ENCODE results near the gene LYRM1.
"Not testable (repeated sequence)": the region's sequence is repeated elsewhere in the genome, so short reads cannot be mapped to it uniquely, and the experiment has no call there.

Gene LYRM1

GRCh38 chr16:20938426-20938825 lies 37.9 kb downstream of the LYRM1 start:
- DNase-seq = no peak

DNA sequence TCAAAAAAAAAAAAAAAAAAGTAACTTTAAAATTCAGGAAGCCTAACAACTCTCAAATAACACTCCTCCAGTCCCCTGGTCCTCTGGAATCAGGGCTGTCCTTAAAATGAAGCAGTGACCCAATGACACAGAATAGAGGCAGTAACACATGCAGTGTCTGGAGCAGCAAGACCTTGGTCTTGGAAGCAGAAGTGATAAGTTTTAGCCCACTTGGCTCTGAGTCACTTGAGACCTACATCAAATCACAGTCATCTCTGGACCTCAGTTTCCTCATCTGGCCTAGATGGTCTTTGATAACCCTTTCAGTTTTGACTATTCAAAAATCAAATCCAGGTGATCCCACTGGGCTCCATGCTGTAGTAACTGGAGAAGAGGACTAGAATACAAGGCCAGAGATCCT lies 39.0 kb downstream of the LYRM1 start:
- no peak for DNase-seq

DNA sequence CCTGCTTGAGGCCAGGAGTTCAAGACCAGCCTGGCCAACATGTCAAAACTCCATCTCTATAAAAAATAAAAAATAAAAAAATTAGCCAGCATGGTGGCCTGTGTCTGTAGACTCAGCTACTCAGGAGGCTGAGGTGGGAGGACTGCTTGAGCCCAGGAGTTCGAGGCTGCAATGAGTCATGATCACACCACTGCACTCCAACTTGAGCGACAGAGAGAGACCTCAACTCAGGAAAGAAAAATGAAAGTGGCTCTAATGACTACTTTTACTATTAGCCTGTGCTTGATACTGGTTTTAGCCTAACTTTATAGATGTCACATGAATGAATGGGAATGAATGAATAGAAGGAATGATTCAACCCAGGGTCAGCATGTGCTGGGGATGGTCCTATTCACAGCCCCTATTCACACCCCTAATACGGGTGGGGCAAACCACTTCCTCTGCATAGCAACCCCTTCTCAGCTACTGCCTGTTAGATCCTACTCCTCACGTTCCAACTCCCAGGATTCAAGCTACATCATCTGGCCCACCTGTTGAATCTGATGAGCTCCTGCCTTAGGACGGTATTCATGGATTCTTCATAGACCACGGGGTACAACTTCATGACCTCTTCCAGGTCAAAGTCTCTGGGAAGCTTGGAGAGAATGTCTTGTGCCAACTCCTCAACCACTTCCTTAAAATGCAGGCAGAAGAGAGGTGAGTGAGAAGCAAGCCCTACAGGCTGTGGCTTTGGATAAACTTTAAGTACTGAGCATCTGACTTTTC lies 40.5 kb downstream of the LYRM1 start:
- no peak for DNase-seq

- DNase-seq = no peak
Observed at GRCh38 chr16:20941636-20941926, 41.0 kb downstream of the LYRM1 start.

GRCh38 chr16:20942256-20942655 lies 41.7 kb downstream of the LYRM1 start:
- DNase-seq = no peak

DNA sequence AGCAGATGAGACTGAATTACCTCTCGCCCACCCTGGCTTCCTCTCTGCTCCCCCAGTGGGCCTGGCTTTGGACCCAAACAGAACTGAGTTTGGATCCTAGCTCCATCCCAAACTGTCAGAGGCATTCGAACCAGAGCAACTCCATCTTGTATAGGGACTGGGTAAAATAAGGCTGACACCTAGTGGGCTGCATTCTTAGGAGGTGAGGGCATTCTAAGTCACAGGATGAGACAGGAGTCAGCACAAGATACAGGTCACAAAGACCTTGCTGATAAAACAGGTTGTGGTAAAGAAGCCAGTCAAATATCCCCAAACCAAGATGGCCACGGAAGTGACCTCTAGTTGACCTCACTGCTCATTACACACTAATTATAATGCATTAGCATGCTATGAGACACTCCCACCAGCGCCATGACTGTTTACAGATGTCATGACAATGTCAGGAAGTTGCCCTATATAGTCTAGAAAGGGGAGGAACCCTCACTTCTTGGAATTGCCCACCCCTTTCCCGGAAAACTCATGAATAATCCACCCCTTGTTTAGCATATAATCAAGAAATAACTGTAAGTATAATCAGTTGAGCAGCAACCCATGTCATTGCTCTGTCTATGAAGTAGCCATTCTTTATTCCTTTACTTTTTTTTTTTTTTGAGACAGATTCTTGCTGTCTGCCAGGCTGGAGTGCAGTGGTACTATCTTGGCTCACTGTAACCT lies 44.4 kb downstream of the LYRM1 start:
- no peak for DNase-seq

GRCh38 chr16:20945575-20945875 lies 45.0 kb downstream of the LYRM1 start:
- DNase-seq = not testable (repeated sequence)

DNA sequence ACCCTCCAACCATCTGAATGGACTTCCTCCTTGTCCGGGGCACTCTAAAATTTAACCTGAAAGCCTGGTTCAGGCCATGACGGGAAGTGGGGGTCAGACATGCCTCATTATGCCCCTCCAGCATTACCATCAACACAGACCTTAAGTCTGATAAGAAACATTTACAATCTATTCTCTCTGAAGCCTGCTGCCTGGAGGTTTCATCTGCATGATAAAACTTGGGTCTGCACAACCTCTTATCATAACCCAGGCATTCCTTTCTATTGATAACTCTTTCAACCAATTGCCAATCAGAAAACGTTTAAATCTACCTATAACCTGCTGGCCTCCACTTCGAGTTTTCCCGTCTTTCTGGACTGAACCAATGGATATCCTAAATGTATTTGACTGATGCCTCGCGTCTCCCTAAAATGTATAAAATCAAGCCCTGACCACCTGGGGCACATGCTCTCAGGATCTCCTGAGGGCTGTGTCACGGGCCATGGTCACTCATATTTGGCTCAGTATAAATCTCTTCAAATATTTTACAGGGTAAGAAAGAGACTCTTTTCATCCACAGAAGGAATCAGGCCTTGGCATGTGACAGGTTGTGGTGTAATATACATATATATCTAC lies 45.6 kb downstream of the LYRM1 start:
- DNase-seq = no peak

- DNase-seq = no peak
Observed at GRCh38 chr16:20948444-20948843, 47.9 kb downstream of the LYRM1 start.

- no peak for DNase-seq
Observed at GRCh38 chr16:20949660-20950059, 49.1 kb downstream of the LYRM1 start.

DNA sequence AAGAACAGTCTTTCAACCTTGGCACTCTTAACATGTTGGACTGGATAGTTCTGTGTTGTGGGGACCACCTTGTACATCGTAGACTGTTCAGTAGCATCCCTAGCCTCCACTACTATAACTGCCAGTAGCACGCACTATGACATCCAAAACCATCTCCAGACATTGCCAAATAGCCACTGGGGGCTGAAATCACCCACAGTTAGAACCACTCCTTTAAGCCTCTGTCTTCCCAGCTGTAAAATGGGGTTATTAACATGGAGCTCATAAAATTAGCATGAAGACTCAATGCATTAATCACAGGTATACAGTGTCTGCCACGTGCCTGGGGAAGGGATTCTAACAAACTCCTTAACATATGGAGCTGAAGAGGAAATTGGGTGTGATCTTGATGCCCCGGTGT lies 49.7 kb downstream of the LYRM1 start:
- no peak for DNase-seq

DNA sequence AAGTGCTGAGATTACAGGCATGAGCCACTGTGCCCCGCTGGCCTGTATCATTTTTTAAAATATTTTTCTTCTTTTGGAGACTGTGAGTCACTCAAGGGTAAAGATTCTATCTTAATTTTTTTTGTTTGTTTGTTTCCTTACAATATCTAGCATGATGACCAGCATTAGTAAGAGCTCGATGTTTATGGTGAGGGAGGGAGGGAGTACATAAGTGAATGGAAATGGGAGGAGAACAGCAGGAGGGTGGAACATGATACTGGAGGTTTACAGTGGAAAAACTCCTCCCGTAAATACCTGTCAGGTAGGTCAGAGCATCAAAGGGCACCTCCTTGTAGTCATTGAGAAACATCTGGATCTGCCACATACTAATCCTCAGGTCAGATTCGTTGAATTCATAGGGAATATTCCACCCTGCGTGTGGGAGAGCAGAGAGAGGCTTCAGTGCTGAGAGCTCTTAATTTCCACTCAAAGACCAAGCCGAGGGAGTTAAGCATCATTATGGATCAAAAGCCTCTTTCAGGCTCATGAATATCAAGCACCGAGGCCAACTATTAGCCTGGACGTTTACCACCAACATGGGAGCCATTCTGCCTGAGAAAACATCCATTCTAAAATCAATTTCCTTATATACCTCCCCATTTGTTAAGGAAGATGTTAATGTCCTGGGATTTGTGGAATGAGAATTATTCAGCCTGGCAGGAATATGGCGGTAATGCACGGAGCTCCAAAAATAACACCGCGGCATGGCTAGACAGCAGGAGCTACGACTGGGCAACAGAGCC lies 51.8 kb downstream of the LYRM1 start:
- DNase-seq = no peak

DNA sequence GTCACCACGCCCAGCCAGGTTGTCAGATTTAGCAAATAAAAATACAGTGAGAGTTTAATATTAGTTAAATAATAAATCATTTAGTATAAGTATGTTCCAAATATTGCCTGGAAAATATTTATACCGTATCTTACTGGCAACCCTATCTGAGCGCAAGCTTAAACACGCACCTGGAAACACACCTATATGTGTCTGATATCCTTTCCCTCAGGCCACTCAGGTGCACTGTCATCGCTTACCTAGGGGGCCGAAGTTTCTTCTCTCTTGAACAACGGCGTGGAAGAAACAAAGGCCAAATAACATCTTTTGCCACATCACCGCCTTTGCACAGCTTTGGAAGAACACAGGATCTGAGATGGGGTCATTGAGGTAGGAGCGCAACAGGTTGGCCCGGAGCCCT lies 54.0 kb downstream of the LYRM1 start:
- DNase-seq = no peak

- DNase-seq = no peak
Observed at GRCh38 chr16:20956319-20956718, 55.7 kb downstream of the LYRM1 start.

- DNase-seq = no peak
Observed at GRCh38 chr16:20957153-20957552, 56.6 kb downstream of the LYRM1 start.

- DNase-seq = no peak
Observed at GRCh38 chr16:20960899-20961298, 60.3 kb downstream of the LYRM1 start.

DNA sequence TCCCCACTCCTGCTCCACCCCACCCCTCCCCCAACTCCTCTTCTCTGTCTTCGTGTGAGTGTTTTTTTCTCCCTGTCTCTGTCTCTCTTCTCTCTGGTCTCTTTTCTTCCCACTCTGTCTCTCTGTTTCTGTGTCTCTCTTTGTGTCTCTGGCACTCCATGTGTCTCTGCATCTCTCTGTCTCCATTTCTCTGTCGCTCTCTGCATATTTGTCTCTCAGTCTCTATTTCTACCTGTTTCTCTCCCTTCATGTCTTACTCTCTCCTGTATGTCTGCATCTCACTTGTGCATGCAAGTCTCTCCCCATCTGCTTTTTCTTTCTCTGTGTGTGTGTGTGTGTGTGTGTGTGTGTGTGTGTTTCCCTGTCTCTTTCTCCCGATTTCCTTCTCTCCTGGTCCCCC lies 68.2 kb downstream of the LYRM1 start:
- DNase-seq = no peak

GRCh38 chr16:20969386-20969785 lies 68.8 kb downstream of the LYRM1 start:
- DNase-seq = no peak

GRCh38 chr16:20971401-20971800 lies 70.8 kb downstream of the LYRM1 start:
- DNase-seq = no peak

GRCh38 chr16:20973201-20973600 lies 72.6 kb downstream of the LYRM1 start:
- not testable (repeated sequence) for DNase-seq

Measured in SW 1271 (cell line).